GM12878 (cell line): Measurements from ENCODE around the gene CRACDL. TPM values are rescaled to one million over a fixed set of nuclear protein-coding genes. Genes with fewer than 3 reads are reported as not detected.

Source experiments
- ATAC-seq: fragments of 200-7000 bp; cut with Tn5 transposase; 3 replicates; pipeline ENCODE4 v1.9.1; 2020; ENCODE audit warnings: mild to moderate bottlenecking, moderate library complexity
- BruUV-seq: library from RNA; stranded (reverse); fragments of 400-500 nt; replicated peaks from 2 replicates; lab custom pipeline; 2021; lab: Mats Ljungman, UMichigan
- CTCF ChIA-PET: fragments of 300-600 bp; sonication (Branson Sonifier 250); formaldehyde crosslinking; extraction: SDS; loops from one replicate; lab custom pipeline; 2021; ENCODE audit warnings: inconsistent platforms; lab: Yijun Ruan, JAX
- POLR2A ChIA-PET: fragments of 350-600 bp; formaldehyde crosslinking; extraction: SDS; loops from one replicate; lab custom pipeline; 2021; ENCODE audit warnings: inconsistent platforms; lab: Charles Lee
- RAD21 ChIA-PET: fragments of 300-600 bp; sonication (Branson Sonifier 250); formaldehyde crosslinking; loops from one replicate; lab custom pipeline; 2023; ENCODE audit warnings: antibody characterized with exemption; ENCODE audit not compliant: unreplicated experiment; lab: Charles Lee
- SMC1A ChIA-PET: fragments of 300-600 bp; sonication (Branson Sonifier 250); formaldehyde crosslinking; loops from one replicate; lab custom pipeline; 2023; ENCODE audit not compliant: unreplicated experiment, uncharacterized antibody; lab: Charles Lee
- DNase-seq: peaks from one replicate; pipeline ENCODE4 v3.0.0-alpha.2; 2011; ENCODE audit warnings: low read depth, low spot score
- FAIRE-seq: peaks from 3 replicates; lab custom pipeline; 2011; peaks lifted over from hg19 to GRCh38; lab: Jason Lieb, UNC
- H2AFZ ChIP-seq: 2 replicates; pipeline ENCODE4 v1.6.0; 2011; ENCODE audit warnings: low read depth, low read length, control low read depth; ENCODE audit not compliant: control insufficient read depth
- H3K27ac ChIP-seq: 2 replicates; pipeline ENCODE4 v1.5.1; 2011; ENCODE audit warnings: control low read depth; ENCODE audit not compliant: control insufficient read depth, insufficient read depth
- H3K27me3 ChIP-seq, 2 experiments: replicated peaks in 1 of 2; 2 replicates each; pipeline versions ENCODE4 v1.6.0 to v1.6.1; 2011; ENCODE audit warnings: low read length in 1 of 2; ENCODE audit not compliant: control insufficient read depth in 2 of 2, insufficient read depth in 2 of 2
- H3K36me3 ChIP-seq, 2 experiments: 2 replicates each; pipeline ENCODE4 v1.5.1; 2011; ENCODE audit warnings: low read length in 1 of 2; ENCODE audit not compliant: control insufficient read depth in 2 of 2, insufficient read depth in 2 of 2
- H3K4me1 ChIP-seq: 2 replicates; pipeline ENCODE4 v1.6.1; 2011; ENCODE audit warnings: mild to moderate bottlenecking, low read length, moderate library complexity, mixed read lengths; ENCODE audit not compliant: control insufficient read depth, insufficient read depth
- H3K4me2 ChIP-seq: 2 replicates; pipeline ENCODE4 v1.6.0; 2011; ENCODE audit warnings: control low read depth; ENCODE audit not compliant: control insufficient read depth, insufficient read depth
- H3K4me3 ChIP-seq: fragments of 200-600 bp; sonication (generic); 2 replicates; pipeline ENCODE4 v1.5.1; 2016
- H3K79me2 ChIP-seq: 2 replicates; pipeline ENCODE4 v1.6.0; 2011; ENCODE audit warnings: low read length; ENCODE audit not compliant: control insufficient read depth, insufficient read depth
- H3K9ac ChIP-seq: 2 replicates; pipeline ENCODE4 v1.8.0; 2011; ENCODE audit warnings: low read length, control low read depth, mixed read lengths; ENCODE audit not compliant: control insufficient read depth, insufficient read depth
- H3K9me3 ChIP-seq: replicated peaks from 3 replicates; pipeline ENCODE4 v1.5.1; 2011; ENCODE audit warnings: mild to moderate bottlenecking, low read length; ENCODE audit not compliant: control insufficient read depth, insufficient read depth
- H4K20me1 ChIP-seq: 2 replicates; pipeline ENCODE4 v1.6.0; 2011; ENCODE audit not compliant: control insufficient read depth, insufficient read depth
- IKZF2 ChIP-seq, 2 experiments: fragments of 450-650 bp; IDR thresholded peaks; 2 replicates each; pipeline ENCODE4 v1.6.1; 2017; ENCODE audit warnings: mild to moderate bottlenecking in 2 of 2, moderate library complexity in 2 of 2
- LARP7 ChIP-seq: fragments of 450-650 bp; IDR thresholded peaks from 2 replicates; pipeline ENCODE4 v1.6.1; 2017; ENCODE audit warnings: mild to moderate bottlenecking
- MTA2 ChIP-seq: fragments of 450-650 bp; IDR thresholded peaks from 2 replicates; pipeline ENCODE4 v1.6.1; 2016; ENCODE audit warnings: low read depth, mild to moderate bottlenecking, moderate library complexity
- NBN ChIP-seq: fragments of 450-650 bp; IDR thresholded peaks from 2 replicates; pipeline ENCODE4 v1.6.1; 2016
- RAD51 ChIP-seq: fragments of 450-650 bp; IDR thresholded peaks from 2 replicates; pipeline ENCODE4 v1.6.1; 2016; ENCODE audit warnings: moderate library complexity, mild to moderate bottlenecking, inconsistent platforms
- RUNX3 ChIP-seq: IDR thresholded peaks from 2 replicates; pipeline ENCODE4 v1.6.1; 2012; ENCODE audit warnings: low read length, inconsistent platforms
- TAF1 ChIP-seq: IDR thresholded peaks from 2 replicates; pipeline ENCODE4 v1.6.1; 2011; ENCODE audit warnings: mild to moderate bottlenecking, low read depth, low read length, borderline replicate concordance
- TCF7 ChIP-seq: IDR thresholded peaks from 2 replicates; pipeline ENCODE4 v1.6.1; 2014; ENCODE audit warnings: antibody characterized with exemption, borderline replicate concordance
- ZBTB40 ChIP-seq: fragments of 450-650 bp; IDR thresholded peaks from 2 replicates; pipeline ENCODE4 v1.6.1; 2016; ENCODE audit warnings: mild to moderate bottlenecking, moderate library complexity, borderline replicate concordance
- ZZZ3 ChIP-seq: IDR thresholded peaks from 2 replicates; pipeline ENCODE4 v1.6.1; 2011; ENCODE audit warnings: low read depth; ENCODE audit not compliant: control insufficient read depth, insufficient read length
- WGBS: methylation state at CpG from one replicate; pipeline ENCODE4 v1.1.6; 2016; ENCODE audit warnings: low lambda C conversion rate; ENCODE audit not compliant: insufficient replicate concordance, insufficient coverage; ENCODE audit errors: missing lambda C conversion rate; 5-methylcytosine and 5-hydroxymethylcytosine counted together
- in situ Hi-C: fragments of 300-500 bp; cut with MboI; formaldehyde crosslinking; loops from 9 replicates; pipeline ENCODE4 v1.14.3; 2018; ENCODE audit warnings: mixed read lengths
- intact Hi-C: fragments of 100-400 bp; cut with micrococcal nuclease; formaldehyde crosslinking; loops from one replicate; pipeline ENCODE4 v1.14.2; 2022; ENCODE audit not compliant: unreplicated experiment
- polyA plus RNA-seq, 11 experiments: library from polyadenylated mRNA; depleted of rRNA in 4 of 11; unstranded in 6 of 11; stranded (reverse) in 5 of 11; fragments of >200 nt; fragmentation: Nextera tagmentation in 4 of 11; fragmentation: Illumina TruSeq in 1 of 11; extraction: Ambion mirVana in 4 of 11; extraction: Trizol in 1 of 11; gene quantifications; 1 replicate in 1 of 11; 2 replicates in 10 of 11; pipeline versions ENCODE4 v1.2.1 to v1.2.3, GENCODE V29; 2011 to 2016; ENCODE audit warnings: inconsistent platforms in 2 of 11, missing spikeins in 2 of 11, low read depth in 1 of 11
- total RNA-seq, 4 experiments: library from RNA; depleted of rRNA in 3 of 4; stranded (reverse); fragments of >200 nt in 3 of 4; fragmentation: Illumina TruSeq in 1 of 4; extraction: Trizol in 1 of 4; gene quantifications; 2 replicates each; pipeline versions ENCODE4 v1.2.1 to v1.2.3, GENCODE V29; 2013 to 2021

CRACDL gene
- total and polyA plus RNA-seq, 10 of the 15 experiments (the other 5 are each of a cell fraction or from before 2014, with no cell fraction given) = 0.03 to 0.72 (median 0.14) TPM

- DNase-seq (no peak), ATAC-seq (no peak), FAIRE-seq (no peak)
- no peak overlapping the region for H3K27ac ChIP-seq
- 25% methylated on average over 10 of the region's 10 CpGs for WGBS
- H3K9ac ChIP-seq = no peak overlapping the region
- H3K4me2 ChIP-seq = no peak overlapping the region
- ChIA-PET RAD21 (no interaction called here), SMC1A (interaction anchor here (0.6 to 1.8 kb wide), 2 partner anchors 19 to 465 kb away, joined by 3 to 7 read pairs; no protein-coding TSS in a partner anchor), POLR2A (no interaction called here), CTCF (interaction anchor here (0.5 to 1.2 kb wide), 3 partner anchors 11 to 114 kb away, joined by 3 read pairs; no protein-coding TSS in a partner anchor)
- H3K79me2 ChIP-seq = no peaks in the 10 kb centered on the region
- TF ChIP-seq ZBTB40 (no peak), MTA2 (no peak), ZZZ3 (no peak), LARP7 (no peak), TCF7 (no peak), TAF1 (no peak), NBN (no peak), RUNX3 (no peak), RAD51 (no peak), IKZF2 (IDR thresholded peaks at IDR 0.05) (no peak)
- BruUV-seq = no TSS peak
- no peaks in the 10 kb centered on the region for H3K9me3 ChIP-seq
- in situ Hi-C loops = no loop called here
- H3K4me1 ChIP-seq = no peaks in the 10 kb centered on the region
- H4K20me1 ChIP-seq = no peaks in the 10 kb centered on the region
- no peak overlapping the region for H2AFZ ChIP-seq
- intact Hi-C loops = no loop called here
- H3K4me3 ChIP-seq = no peak overlapping the region
- H3K27me3 ChIP-seq = peaks cover 0 to 4% of the 10 kb centered on the region in 2 experiments; a peak in 3 of 4 replicates
- H3K36me3 ChIP-seq = no peaks in the 10 kb centered on the region
Measured at GRCh38 chr2:98799375-98800329, 136.4 kb downstream of the CRACDL start.
